Stimulated activated CD4-positive, alpha-beta T cell treated with anti-CD3 and anti-CD28 coated beads, TNF-alpha, amount 100 ng/mL, for 1 hour (primary cell): ENCODE data around the gene FAR2.
"Not testable (repeated sequence)": the region's sequence is repeated elsewhere in the genome, so short reads cannot be mapped to it uniquely, and the experiment has no call there.

Experiments used
- DNase-seq, 3 donors: peaks; one replicate each; pipeline ENCODE4 v3.0.0-alpha.2; 2020; ENCODE audit warnings: low read depth in 3 of 3, low spot score in 1 of 3

FAR2 gene

DNA sequence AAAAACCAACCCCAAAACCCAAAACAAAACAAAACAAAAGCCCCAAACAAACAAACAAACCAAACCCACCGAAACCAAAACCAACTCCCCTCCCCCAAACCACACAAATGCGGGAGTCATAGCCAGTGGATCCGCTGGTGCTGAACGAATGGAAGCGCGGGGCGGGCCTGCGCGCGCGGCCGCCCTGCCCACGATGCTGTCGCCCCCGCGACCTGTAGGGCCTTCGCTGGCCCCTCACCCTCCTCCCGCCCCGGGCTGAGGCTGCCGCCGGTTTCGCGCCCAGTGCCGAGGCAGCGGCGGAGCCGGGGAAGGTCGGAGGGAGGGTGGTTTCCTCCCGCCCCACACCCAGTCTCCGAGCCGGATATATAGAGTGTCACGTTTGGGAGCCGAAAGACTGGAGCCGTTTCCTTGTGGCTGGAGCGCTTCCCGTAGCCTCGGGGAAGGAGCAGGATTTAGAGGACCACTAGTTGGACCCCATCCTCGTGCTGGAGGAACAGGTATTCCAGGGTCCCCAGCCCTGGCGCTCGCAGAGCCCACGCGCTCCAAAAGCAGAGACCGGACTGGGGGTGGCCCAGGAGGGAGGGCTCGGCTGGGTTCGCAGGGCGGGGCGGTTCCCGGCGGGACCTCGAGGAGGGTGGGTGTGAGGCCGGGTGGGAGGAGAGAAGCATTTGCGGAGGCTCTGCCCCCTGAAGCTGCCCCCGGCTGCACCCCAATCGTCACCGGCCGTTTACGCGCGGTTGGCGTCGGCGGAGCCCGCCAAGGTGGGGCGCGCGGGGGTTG lies at the start of gene FAR2:
FAR2 (plus strand) TSS at position 368 of the 780 bp plus-strand sequence. CDS start 121,172 bp downstream, outside the sequence.
- peak in 2 of 3 donors; percentile 8 to 27 for DNase-seq

DNA sequence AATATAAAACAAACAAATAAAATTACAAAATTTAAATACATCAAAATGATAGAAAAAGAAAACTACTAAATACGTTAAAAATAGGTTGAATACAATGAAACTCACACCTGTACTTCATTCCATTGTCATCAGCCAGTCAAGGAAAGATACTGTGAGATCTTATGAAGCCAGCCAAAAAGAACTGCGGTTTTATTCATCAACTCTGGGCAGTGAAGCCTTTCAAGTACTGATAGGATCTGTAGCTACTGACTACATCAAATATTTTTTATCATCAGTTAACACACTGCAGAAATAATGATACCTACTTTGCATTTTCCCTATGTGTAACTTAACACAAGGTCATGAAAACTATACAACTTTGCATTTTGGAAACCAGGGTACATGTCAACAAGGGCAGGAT lies 46.3 kb upstream of the FAR2 start:
- DNase-seq = no peak

- DNase-seq = no peak
These were observed 45.5 kb upstream of the FAR2 start for GRCh38 chr12:29103539-29103974.

DNA sequence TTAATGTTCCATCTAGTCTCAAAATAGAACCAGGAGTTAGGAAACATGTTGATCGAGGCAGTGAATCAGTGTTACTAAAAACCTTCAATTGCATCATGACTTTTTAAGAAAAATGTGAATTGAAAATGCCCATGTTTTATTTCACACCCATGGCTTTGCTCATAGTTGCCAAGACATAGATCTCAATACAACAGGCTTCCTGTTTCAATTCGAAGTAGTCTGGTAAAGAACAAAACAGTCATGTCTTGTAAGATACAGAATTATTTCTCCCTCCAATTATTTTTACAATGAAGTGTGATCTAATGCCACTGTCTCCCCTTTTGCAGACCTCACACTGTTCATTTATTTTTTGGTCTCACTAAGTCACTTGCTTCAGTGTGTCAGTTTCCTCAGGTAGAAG lies 44.6 kb upstream of the FAR2 start:
- DNase-seq = no peak

- DNase-seq = no peak
These were observed 38.3 kb upstream of the FAR2 start for GRCh38 chr12:29110506-29111442.

GRCh38 chr12:29113101-29113500 lies 36.0 kb upstream of the FAR2 start:
- no peak for DNase-seq

GRCh38 chr12:29116414-29116813 lies 32.7 kb upstream of the FAR2 start:
- DNase-seq = no peak

GRCh38 chr12:29131539-29131938 lies 17.5 kb upstream of the FAR2 start:
- DNase-seq = no peak

GRCh38 chr12:29132316-29132715 lies 16.8 kb upstream of the FAR2 start:
- no peak for DNase-seq

GRCh38 chr12:29133181-29133580 lies 15.9 kb upstream of the FAR2 start:
- DNase-seq = no peak

DNA sequence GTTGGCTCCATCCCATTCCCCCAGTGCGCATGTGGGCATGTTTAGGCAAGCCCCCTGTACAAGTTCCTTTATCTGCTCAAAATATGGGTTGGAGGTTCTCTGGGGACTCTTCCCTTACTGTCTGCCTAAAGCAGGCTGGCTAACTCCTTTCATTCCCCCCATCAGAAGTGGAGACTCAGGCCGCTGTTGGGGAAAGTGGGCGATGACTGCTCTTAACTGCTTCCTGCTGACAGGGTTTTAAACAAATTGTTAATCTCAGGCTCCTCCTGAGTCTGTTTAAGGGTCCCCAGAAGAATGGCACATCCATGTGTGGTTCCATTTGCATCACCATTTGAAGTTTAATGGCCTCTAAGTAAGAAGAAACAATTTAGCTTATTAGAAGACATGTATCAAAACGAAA lies 15.4 kb upstream of the FAR2 start:
- DNase-seq = no peak

DNA sequence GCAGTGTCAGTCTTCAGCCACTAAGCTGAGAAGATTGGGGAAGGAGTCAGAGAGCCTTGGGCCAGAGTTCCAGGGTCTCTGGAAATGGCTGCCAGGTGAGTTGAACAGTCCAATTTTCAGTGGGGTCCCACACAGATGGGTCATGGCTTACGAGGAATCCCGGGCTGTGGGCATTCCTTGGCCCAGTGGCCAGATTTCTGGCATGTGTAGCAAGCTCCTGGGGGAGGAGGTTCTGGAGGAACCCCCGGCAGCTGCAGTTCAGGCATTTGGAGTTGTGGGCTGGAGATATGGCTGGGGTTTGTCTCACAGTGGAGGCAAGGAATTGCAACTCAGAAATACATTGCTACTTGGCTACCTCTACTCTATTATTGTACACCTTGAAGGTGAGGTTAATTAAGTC lies 10.8 kb upstream of the FAR2 start:
- DNase-seq = not testable (repeated sequence)

DNA sequence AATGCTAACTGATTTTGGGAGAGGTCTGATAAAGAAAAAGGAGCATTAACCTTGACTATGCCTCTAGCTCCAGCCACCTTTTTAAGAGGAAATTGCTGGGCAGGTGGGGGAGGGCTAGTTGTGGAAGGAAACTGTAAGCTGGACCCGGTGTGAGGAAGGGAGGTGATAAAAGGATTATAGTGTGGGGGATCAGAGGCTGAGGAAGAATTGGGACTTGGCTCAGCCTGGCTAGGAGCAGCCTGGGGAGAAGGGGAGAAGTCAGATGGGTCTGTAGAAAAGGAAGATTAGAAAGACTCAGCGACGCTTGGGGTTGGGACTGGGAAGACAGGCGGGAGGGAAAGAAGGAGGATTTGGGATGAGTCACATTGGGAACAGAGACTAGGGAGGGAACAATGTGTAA lies 10.2 kb upstream of the FAR2 start:
- not testable (repeated sequence) for DNase-seq

- DNase-seq = no peak
These were observed 3.5 kb upstream of the FAR2 start for GRCh38 chr12:29145372-29146170.

- no peak for DNase-seq
These were observed 2.9 kb upstream of the FAR2 start for GRCh38 chr12:29146196-29146595.

DNA sequence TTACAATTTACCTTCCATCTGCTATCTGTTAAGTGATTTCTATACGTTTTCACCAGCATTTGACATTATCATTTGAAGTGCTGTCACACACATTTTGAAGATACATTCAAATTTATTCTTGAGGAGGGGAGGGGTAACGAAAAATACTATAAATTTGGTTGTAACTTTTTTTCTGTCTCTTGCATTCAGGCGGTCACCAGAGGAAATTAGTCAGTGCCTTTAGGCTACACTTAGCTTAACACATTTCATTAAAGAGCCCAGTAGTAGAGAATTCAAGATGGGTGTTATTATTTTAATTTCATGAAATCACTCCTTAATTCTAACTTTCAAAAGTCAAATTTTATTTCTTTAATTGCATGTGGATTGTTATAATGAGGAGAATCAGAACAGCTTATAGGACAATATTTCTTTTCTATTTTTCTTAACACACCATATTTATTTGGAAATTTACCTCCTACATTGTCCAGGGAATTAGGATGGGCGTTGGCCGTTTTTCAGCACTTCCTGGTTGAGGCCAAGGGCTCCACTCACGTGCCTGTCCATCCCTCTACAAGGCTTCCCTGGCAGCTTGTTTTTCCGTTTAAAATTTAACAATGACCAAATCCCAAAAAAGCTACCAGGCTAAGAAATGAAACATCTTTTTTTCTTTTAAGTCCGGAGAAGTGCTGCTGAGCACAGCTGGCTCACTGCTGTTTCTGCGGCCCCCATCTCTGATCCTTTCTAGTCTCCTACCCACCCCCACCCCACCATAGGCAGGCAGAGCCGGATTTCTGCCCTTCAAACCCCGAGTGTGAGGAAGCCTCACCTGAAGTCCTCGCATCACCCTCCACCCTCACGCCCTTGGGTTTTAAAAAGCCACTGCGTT lies 1.1 kb upstream of the FAR2 start:
- DNase-seq = no peak

DNA sequence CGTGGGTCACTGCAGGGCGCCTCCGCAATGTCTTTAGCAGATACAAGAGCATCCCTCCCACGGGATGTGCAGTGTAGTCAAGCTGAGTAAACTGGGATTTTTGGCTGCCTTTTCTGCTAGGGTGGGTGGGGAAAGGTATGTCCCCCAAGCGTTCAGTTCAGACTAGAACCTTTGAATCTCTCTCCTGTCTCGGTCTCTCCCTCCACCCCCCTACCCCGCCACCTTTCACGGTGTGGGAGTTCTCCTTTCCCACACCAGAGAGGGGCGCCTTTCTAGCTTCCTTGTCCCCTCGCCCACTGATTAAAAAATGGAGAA lies 525 bp upstream of the FAR2 start:
- DNase-seq = peak in 1 of 3 donors; percentile 2

DNA sequence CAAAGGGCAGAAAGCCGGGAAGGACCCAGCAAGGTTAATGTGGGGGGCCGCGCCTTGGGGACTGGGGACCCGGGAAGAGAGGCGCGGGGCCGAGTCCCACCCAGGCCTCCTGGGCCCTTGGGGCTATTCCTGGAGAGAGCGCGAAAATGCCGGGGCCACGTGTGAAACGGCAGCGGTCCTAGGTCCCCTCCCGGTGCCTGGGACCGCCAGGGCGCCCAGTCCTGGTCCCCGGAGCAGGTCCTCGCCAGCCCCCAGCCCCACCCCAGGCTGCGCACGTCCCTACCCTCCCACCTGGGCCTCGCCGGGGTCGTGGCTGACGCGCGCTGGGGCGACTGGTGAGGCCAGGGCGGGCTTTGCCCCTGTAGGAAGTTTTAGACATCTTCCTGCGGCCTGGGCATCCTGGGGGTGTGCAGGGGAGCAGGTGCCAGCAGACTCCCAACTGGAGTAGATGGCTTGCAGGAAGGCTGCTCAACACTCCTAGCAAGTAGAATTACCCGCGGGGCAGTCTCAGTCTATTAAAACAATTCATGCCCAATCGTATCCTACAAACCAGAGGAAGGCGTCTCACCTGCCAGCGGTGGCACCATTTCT lies 708 bp downstream of the FAR2 start:
- DNase-seq = no peak

DNA sequence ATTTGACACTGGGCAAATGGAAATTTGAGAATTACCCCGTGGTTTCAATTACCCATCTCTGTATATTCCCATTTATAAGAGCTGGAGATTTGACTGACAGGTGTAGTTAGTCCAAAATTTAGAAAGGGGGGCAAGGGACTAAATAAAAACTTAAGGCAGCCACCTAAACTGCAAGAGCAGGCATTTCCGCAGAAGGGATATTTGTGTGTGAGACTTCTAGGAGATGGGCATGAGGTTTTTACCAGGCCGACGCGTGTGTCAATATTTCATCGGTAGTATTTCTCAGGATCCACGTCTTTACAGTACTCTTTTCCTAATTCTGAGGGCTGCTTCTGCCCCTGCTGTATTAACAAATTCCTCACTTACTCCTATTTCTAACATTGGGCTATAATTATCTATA lies 1.4 kb downstream of the FAR2 start:
- no peak for DNase-seq

GRCh38 chr12:29152223-29152868 lies 3.3 kb downstream of the FAR2 start:
- no peak for DNase-seq
